Cardiac fibroblast (primary cell): ENCODE measurements around the gene CACNG3.

Experiments
- DNase-seq, 2 donors: peaks; one replicate each; pipeline versions ENCODE4 v3.0.0 to v3.0.0-alpha.2; 2010; ENCODE audit warnings: low read depth in 2 of 2
- H3K4me3 ChIP-seq, 2 donors: replicated peaks in 1 of 2; 1 replicate in 1 of 2; 2 replicates in 1 of 2; pipeline ENCODE4 v1.5.1; 2011; ENCODE audit warnings: low read depth in 2 of 2, low read length in 2 of 2, mild to moderate bottlenecking in 2 of 2, moderate library complexity in 1 of 2
- TF ChIP-seq, protein P1 (sequence below): IDR thresholded peaks from one replicate; pipeline ENCODE4 v1.5.1; 2011; ENCODE audit warnings: low read depth, mild to moderate bottlenecking, low read length, inconsistent platforms

The CACNG3 gene

DNA sequence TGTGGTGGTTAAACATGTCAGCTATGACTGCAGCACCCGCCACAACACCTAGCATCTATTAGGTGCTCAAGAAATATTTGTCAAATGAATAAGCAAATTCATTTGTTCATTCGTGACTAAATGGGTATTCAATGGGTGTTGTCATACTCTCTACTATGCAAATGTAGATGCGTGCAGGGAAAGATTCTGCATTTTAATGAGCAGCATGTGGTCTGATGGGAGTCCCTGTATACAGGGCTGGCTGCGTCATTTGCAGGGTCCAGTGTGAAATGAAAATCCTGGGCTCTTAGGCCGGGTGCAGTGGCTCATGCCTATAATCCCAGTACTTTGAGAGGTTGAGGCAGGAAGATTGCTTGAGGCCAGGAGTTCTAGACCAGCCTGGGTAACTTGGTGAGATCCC, 97.5 kb downstream of the CACNG3 start:
- H3K4me3 ChIP-seq = no peak overlapping the region
- TF ChIP-seq, protein P1, sequence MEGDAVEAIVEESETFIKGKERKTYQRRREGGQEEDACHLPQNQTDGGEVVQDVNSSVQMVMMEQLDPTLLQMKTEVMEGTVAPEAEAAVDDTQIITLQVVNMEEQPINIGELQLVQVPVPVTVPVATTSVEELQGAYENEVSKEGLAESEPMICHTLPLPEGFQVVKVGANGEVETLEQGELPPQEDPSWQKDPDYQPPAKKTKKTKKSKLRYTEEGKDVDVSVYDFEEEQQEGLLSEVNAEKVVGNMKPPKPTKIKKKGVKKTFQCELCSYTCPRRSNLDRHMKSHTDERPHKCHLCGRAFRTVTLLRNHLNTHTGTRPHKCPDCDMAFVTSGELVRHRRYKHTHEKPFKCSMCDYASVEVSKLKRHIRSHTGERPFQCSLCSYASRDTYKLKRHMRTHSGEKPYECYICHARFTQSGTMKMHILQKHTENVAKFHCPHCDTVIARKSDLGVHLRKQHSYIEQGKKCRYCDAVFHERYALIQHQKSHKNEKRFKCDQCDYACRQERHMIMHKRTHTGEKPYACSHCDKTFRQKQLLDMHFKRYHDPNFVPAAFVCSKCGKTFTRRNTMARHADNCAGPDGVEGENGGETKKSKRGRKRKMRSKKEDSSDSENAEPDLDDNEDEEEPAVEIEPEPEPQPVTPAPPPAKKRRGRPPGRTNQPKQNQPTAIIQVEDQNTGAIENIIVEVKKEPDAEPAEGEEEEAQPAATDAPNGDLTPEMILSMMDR = no peak
- DNase-seq = no peak

DNA sequence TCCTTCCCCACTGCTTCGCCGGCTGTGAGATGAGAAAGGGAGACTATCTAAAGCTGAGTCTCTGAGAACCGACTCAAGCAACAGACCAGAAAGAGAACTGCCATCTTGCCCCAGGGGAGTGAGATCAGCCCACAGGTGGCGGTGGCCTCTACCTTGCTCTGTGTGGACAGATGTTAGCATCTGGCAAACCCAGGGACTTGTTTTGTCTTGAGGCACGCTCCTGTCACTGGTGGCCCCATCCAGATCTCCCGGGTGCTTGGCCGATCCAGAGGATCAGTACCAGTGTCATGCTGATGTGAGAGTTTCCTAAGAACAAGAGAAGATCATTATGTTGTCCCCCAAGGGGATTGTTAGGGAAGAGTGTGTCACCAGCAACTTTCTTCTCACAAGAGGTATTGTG, 101.4 kb downstream of the CACNG3 start:
- TF ChIP-seq, protein P1 = no peak
- no peak overlapping the region for H3K4me3 ChIP-seq
- DNase-seq = no peak

DNA sequence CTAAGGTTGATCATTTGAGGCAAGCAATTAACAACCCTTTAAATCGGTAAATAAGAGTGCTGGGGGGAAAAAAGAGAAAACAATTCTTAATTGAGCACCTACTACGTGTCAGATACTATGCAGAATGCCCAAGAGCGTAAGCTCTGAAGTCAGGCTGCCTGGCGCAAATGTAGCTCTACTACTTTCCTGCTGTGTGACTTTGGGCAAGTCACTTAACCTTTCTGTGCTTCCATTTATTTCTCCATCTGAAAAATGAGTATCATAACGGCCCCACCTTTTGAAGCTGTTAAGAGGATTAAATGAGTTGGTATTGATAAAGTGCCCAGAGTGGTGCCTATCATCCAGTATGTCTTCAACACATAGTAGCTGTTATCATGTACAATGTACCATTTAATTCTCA, 102.0 kb downstream of the CACNG3 start:
- DNase-seq = no peak
- TF ChIP-seq, protein P1 = no peak
- H3K4me3 ChIP-seq = no peak overlapping the region

DNA sequence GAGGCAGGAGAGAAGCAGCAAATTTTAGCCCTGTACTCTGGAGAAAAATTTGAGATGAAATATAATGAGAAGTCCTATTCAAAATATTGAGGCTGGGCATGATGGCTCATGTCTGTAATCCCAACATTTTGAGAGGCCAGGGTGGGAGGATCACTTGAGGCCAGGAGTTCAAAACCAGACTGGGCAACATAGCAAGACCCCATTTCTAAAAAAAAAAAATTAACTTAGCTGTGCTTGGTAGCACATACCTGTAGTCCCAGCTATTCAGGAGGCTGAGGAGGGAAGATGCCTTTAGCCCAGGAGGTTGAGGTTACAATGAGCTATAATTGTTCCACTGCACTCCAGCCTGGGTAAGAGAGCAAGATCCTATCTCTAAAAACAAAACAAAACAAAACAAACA, 103.4 kb downstream of the CACNG3 start:
- H3K4me3 ChIP-seq = no peak overlapping the region
- DNase-seq = no peak
- TF ChIP-seq, protein P1 = no peak

DNA sequence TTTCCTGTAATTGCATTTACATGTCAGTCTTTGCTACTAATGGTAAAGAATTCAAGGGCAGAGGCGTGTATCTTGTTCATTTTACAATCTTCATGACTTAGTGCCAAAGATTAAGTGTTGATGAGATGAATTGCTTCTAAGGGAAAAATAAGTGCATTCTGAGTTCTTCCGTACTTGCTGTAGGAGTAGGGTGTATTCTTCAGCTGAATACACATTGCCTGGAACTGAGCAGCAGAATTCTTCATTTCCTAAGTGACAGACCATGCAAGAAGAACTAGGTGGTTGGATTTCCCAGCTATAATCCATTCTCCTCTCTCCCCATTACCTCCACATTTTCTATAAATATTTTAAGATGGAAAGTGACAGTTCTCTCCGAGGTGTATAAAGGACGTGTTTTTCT, 104.8 kb downstream of the CACNG3 start:
- TF ChIP-seq, protein P1 = no peak
- no peak for DNase-seq
- H3K4me3 ChIP-seq = no peak overlapping the region

DNA sequence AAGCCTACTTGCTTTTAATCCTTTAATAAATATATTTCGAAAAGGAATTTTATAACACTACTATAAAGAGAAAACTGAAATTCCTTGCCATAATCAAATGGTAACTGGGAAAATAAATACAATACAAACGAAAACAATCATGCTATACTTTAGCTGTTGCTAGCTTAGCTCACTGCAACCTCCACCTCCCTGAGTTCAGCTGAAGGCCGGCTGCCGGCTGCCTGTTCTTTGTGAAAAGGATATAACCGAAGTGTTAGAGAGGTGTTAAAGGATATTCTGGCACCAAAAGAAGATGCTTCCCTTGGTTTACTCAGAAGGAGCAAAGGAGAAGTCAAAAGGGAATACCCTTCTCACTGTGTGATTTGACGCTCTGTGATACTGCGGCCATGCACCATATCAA, 108.5 kb downstream of the CACNG3 start:
- TF ChIP-seq, protein P1 = no peak
- no peak overlapping the region for H3K4me3 ChIP-seq
- no peak for DNase-seq

DNA sequence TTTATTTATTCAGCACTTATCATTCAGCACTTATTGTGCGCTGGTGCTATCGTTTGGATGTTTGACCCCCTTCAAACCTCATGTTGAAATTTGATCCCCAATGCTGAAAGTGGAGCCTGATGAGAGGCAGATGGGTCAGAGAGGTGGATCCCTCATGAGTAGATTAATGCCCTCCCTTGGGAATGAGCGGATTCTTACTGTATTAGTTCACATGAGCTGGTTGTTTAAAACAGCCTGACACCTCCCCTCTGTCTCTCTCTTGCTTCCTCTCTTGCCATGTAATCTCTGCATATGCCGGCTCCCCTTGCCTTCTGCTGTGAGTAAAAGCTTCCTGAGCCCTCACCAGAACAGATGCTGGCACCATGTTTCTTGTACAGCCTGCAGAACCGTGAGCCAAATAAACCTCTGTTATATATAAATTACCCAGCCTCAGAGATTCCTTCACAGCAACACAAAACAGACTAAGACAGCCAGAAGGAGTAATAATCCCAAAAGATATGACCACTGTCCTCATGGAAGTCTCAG, 111.1 kb downstream of the CACNG3 start:
- no peak for DNase-seq
- TF ChIP-seq, protein P1 = no peak
- H3K4me3 ChIP-seq = no peak overlapping the region
